HepG2 (cell line): Measurements from ENCODE around the gene NFYC. TPM values are rescaled to one million over a fixed set of nuclear protein-coding genes. Genes with fewer than 3 reads are reported as not detected.

Experiments used
- ATF2 ChIP-seq: sonication (generic); formaldehyde crosslinking; IDR thresholded peaks from 2 replicates; pipeline ENCODE4 v1.4.0; 2020; ENCODE audit warnings: missing genetic modification reagents
- PBX3 ChIP-seq: sonication (generic); formaldehyde crosslinking; IDR thresholded peaks from 2 replicates; pipeline ENCODE4 v1.8.1; 2023; ENCODE audit warnings: missing genetic modification reagents, inconsistent platforms, borderline replicate concordance
- SMC3 ChIP-seq: IDR thresholded peaks from 2 replicates; pipeline ENCODE4 v1.6.1; 2011; ENCODE audit warnings: low read length, improper control_type of control experiment
- SNAPC4 ChIP-seq: sonication (generic); formaldehyde crosslinking; IDR thresholded peaks from 2 replicates; pipeline ENCODE4 v1.4.0; 2020; ENCODE audit warnings: mild to moderate bottlenecking, missing genetic modification reagents
- ZNF276 ChIP-seq: sonication (generic); formaldehyde crosslinking; IDR thresholded peaks from 2 replicates; pipeline ENCODE4 v1.4.0; 2020; ENCODE audit warnings: mild to moderate bottlenecking, low read depth, missing genetic modification reagents
- polyA plus RNA-seq, 8 experiments: library from polyadenylated mRNA; depleted of rRNA in 3 of 8; stranded (reverse) in 7 of 8; unstranded in 1 of 8; fragments of >200 nt; fragmentation: Illumina TruSeq in 4 of 8; extraction: Trizol in 4 of 8; gene quantifications; 2 replicates each; pipeline versions ENCODE4 v1.2.1 to v1.2.3, GENCODE V29; 2011 to 2016; ENCODE audit warnings: low read depth in 4 of 8, missing spikeins in 1 of 8, mixed read lengths in 1 of 8; ENCODE audit not compliant: insufficient read depth in 1 of 8
- total RNA-seq, 5 experiments: library from RNA; depleted of rRNA; stranded (reverse); fragments of >200 nt; fragmentation: Illumina TruSeq; extraction: Trizol; gene quantifications; 2 replicates each; pipeline ENCODE4 v1.2.3, GENCODE V29; 2016; ENCODE audit warnings: low read depth in 1 of 5
- TF ChIP-seq, protein P1 (sequence below): sonication (generic); formaldehyde crosslinking; IDR thresholded peaks from 2 replicates; pipeline ENCODE4 v1.4.0; 2020; ENCODE audit warnings: missing genetic modification reagents, borderline replicate concordance

The NFYC gene
- total and polyA plus RNA-seq, 2 of the 13 experiments (the other 11 are each of a cell fraction or from before 2014, with no cell fraction given) = 33.9 to 73.7 TPM

DNA sequence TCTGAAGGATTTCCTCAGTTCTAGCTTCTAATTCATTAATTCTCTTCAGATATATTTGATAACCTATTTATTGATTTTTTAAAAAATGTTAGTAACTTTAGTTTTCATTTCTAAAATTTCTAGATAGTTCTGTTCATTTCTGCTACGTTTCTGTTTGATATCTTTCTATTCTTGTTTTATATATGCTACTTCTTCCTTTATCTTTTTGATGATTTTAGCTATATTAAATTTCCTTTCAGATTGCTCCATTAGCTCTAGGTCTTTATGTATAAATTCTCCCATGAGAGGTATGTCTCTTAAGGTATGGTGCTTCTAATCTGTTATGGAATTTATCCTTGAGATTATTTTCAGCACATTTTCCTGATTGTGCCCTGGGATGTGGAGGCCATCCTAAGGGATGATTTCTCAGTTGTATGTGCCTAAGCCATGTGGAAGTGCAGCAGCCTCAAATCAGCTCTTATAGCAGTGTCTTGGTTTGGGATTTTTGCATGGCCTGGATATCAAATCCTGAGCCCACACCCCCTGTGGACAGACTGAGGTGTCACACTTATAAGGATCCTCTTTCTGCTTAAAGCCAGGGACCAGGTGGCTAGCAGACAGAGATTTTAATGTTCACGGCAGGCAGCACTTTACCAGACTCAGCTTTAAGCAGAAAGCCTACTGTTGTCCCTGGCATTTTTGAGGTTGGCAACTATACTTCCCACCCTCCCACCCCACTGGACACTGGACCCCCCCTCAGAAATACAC lies 85.9 kb downstream of the NFYC start (continued):
- TF ChIP-seq PBX3 (no peak), SMC3 (no peak), SNAPC4 (CRISPR knock-in tag) (no peak), ZNF276 (CRISPR knock-in tag) (no peak), ATF2 (CRISPR knock-in tag) (no peak)
- TF ChIP-seq, protein P1, sequence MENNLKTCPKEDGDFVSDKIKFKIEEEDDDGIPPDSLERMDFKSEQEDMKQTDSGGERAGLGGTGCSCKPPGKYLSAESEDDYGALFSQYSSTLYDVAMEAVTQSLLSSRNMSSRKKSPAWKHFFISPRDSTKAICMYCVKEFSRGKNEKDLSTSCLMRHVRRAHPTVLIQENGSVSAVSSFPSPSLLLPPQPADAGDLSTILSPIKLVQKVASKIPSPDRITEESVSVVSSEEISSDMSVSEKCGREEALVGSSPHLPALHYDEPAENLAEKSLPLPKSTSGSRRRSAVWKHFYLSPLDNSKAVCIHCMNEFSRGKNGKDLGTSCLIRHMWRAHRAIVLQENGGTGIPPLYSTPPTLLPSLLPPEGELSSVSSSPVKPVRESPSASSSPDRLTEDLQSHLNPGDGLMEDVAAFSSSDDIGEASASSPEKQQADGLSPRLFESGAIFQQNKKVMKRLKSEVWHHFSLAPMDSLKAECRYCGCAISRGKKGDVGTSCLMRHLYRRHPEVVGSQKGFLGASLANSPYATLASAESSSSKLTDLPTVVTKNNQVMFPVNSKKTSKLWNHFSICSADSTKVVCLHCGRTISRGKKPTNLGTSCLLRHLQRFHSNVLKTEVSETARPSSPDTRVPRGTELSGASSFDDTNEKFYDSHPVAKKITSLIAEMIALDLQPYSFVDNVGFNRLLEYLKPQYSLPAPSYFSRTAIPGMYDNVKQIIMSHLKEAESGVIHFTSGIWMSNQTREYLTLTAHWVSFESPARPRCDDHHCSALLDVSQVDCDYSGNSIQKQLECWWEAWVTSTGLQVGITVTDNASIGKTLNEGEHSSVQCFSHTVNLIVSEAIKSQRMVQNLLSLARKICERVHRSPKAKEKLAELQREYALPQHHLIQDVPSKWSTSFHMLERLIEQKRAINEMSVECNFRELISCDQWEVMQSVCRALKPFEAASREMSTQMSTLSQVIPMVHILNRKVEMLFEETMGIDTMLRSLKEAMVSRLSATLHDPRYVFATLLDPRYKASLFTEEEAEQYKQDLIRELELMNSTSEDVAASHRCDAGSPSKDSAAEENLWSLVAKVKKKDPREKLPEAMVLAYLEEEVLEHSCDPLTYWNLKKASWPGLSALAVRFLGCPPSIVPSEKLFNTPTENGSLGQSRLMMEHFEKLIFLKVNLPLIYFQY (CRISPR knock-in tag) = no peak
